Right lobe of liver (tissue), 6 donors: ENCODE data around the gene STARD8. TPM values are rescaled to one million over a fixed set of nuclear protein-coding genes. Genes with fewer than 3 reads are reported as not detected.

Experiments
- ATAC-seq, 4 donors: fragments of 200-7000 bp; cut with Tn5 transposase; one replicate each; pipeline ENCODE4 v1.9.1; 2020; ENCODE audit warnings: mild to moderate bottlenecking in 4 of 4, moderate library complexity in 4 of 4
- DNase-seq, 3 donors: peaks; one replicate each; pipeline ENCODE4 v3.0.0-alpha.2; 2020
- H3K27ac ChIP-seq, 3 donors: fragments of 200-600 bp; one replicate each; pipeline ENCODE4 v1.8.0; 2022
- H3K27me3 ChIP-seq, 2 donors: fragments of 200-600 bp; one replicate each; pipeline ENCODE4 v1.8.0; 2022
- H3K36me3 ChIP-seq, 4 donors: fragments of 200-600 bp; sonication (generic) in 1 of 4; one replicate each; pipeline versions ENCODE4 v1.5.1 to v1.8.0; 2017 to 2022; ENCODE audit warnings: control low read depth in 1 of 4
- H3K4me1 ChIP-seq, 4 donors: fragments of 200-600 bp; sonication (generic) in 1 of 4; one replicate each; pipeline versions ENCODE4 v1.5.1 to v1.8.0; 2017 to 2022; ENCODE audit warnings: control low read depth in 1 of 4
- H3K4me3 ChIP-seq, 3 donors: fragments of 200-600 bp; one replicate each; pipeline ENCODE4 v1.8.0; 2022
- H3K9me3 ChIP-seq, 4 donors: fragments of 200-600 bp; sonication (generic) in 1 of 4; one replicate each; pipeline versions ENCODE4 v1.5.1 to v1.8.0; 2017 to 2022; ENCODE audit warnings: control low read depth in 1 of 4
- CTCF ChIP-seq, 4 donors: fragments of 200-600 bp in 3 of 4; fragments of 450-650 bp in 1 of 4; IDR thresholded peaks; one replicate each; pipeline versions ENCODE4 v1.5.1 to v1.8.0; 2016 to 2022; ENCODE audit warnings: antibody characterized with exemption in 4 of 4, mild to moderate bottlenecking in 2 of 4
- POLR2A ChIP-seq: fragments of 450-650 bp; IDR thresholded peaks from one replicate; pipeline ENCODE4 v1.6.1; 2017; ENCODE audit warnings: antibody characterized with exemption, mild to moderate bottlenecking
- WGBS: methylation state at CpG from one replicate; pipeline ENCODE4 v1.1.6; 2018; ENCODE audit warnings: low coverage, low lambda C conversion rate; ENCODE audit not compliant: insufficient coverage; ENCODE audit errors: missing lambda C conversion rate; 5-methylcytosine and 5-hydroxymethylcytosine counted together
- intact Hi-C, 2 donors: fragments of 100-400 bp; cut with DNase I; formaldehyde crosslinking; loops; one replicate each; pipeline versions ENCODE4 v1.11.2 to v1.14.1; 2022
- total RNA-seq, 6 experiments: library from RNA; depleted of rRNA in 2 of 6; stranded (reverse); fragments of >200 nt in 2 of 6; fragmentation: NEBNext Ultra II Directional in 3 of 6; extraction: Animal tissue kit (Norgen Biotek cat#: 25700) in 3 of 6; gene quantifications; one replicate each; pipeline versions ENCODE4 v1.1.0 to v1.2.4, GENCODE V29; 2016 to 2023
- donor health status: DM: no; HTN: yes; CAD: no.
- donor health status: DM: no; HTN: no; CAD: no.
- donor health status: DM: no; HTN: no; CAD: no.
- donor health status: DM: no; HTN: yes; CAD: no.
- donor health status: DM: no; HTN: yes; CAD: no.

Gene STARD8
- total RNA-seq, 6 experiments from 2014 or later = 6.6 to 11.5 (median 7.6) TPM

GRCh38 chrX:68721546-68721945 is 74.1 kb downstream of the STARD8 start:
- intact Hi-C loops = loop anchor here in 1 of 2 donors (10.0 kb wide), 1 partner anchor 93 kb away; no protein-coding TSS in a partner anchor
- H3K4me3 ChIP-seq = no peak overlapping the region
- no peaks in the 10 kb centered on the region for H3K4me1 ChIP-seq
- TF ChIP-seq CTCF (IDR thresholded peaks at IDR 0.05) = no peak
- TF ChIP-seq POLR2A = no peak
- H3K36me3 ChIP-seq = peaks cover 0 to 34% (median 0%) of the 10 kb centered on the region in 4 donors
- H3K27me3 ChIP-seq = no peaks in the 10 kb centered on the region
- H3K9me3 ChIP-seq = no peaks in the 10 kb centered on the region
- H3K27ac ChIP-seq = no peak overlapping the region
- peak in 1 of 3 donors; percentile 1 for DNase-seq
- 90% methylated on average over 4 of the region's 7 CpGs for WGBS
- ATAC-seq = no peak

GRCh38 chrX:68721991-68722860 is 74.8 kb downstream of the STARD8 start:
- no peaks in the 10 kb centered on the region for H3K4me1 ChIP-seq
- ATAC-seq (no peak), DNase-seq (no peak)
- WGBS = 70% methylated on average over 8 of the region's 16 CpGs
- H3K9me3 ChIP-seq = no peaks in the 10 kb centered on the region
- intact Hi-C loops = loop anchor here in 1 of 2 donors (10.0 kb wide), 1 partner anchor 93 kb away; no protein-coding TSS in a partner anchor
- no peak overlapping the region for H3K27ac ChIP-seq
- no peak overlapping the region for H3K4me3 ChIP-seq
- H3K36me3 ChIP-seq = peaks cover 0 to 33% (median 0%) of the 10 kb centered on the region in 4 donors
- TF ChIP-seq POLR2A (no peak), CTCF (IDR thresholded peaks at IDR 0.05) (no peak)
- H3K27me3 ChIP-seq = no peaks in the 10 kb centered on the region

GRCh38 chrX:68723491-68724155 is 76.2 kb downstream of the STARD8 start:
- TF ChIP-seq POLR2A (no peak), CTCF (IDR thresholded peaks at IDR 0.05) (no peak)
- no peaks in the 10 kb centered on the region for H3K4me1 ChIP-seq
- intact Hi-C loops = loop anchor here in 1 of 2 donors (10.0 kb wide), 1 partner anchor 91 kb away; no protein-coding TSS in a partner anchor
- no peaks in the 10 kb centered on the region for H3K27me3 ChIP-seq
- H3K27ac ChIP-seq = no peak overlapping the region
- DNase-seq (peak in 1 of 3 donors; percentile 29), ATAC-seq (no peak)
- H3K36me3 ChIP-seq = peaks cover 0 to 27% (median 0%) of the 10 kb centered on the region in 4 donors
- 80% methylated on average over 1 of the region's 24 CpGs for WGBS
- no peak overlapping the region for H3K4me3 ChIP-seq
- H3K9me3 ChIP-seq = no peaks in the 10 kb centered on the region

- no peaks in the 10 kb centered on the region for H3K9me3 ChIP-seq
- no peaks in the 10 kb centered on the region for H3K27me3 ChIP-seq
- DNase-seq (peak in 1 of 3 donors; percentile 12), ATAC-seq (no peak)
- intact Hi-C loops = loop anchor here in 1 of 2 donors (10.0 kb wide), 1 partner anchor 90 kb away; no protein-coding TSS in a partner anchor
- H3K27ac ChIP-seq = no peak overlapping the region
- 70% methylated on average over 9 of the region's 10 CpGs for WGBS
- no peak overlapping the region for H3K4me3 ChIP-seq
- peaks cover 0 to 27% (median 0%) of the 10 kb centered on the region in 4 donors for H3K36me3 ChIP-seq
- TF ChIP-seq POLR2A (no peak), CTCF (IDR thresholded peaks at IDR 0.05) (no peak)
- no peaks in the 10 kb centered on the region for H3K4me1 ChIP-seq
These were observed 77.1 kb downstream of the STARD8 start for GRCh38 chrX:68724531-68725020.
